GM19025 (cell line): Measurements from ENCODE around the gene UROD.
"Not testable (repeated sequence)": the region's sequence is repeated elsewhere in the genome, so short reads cannot be mapped to it uniquely, and the experiment has no call there.

Source experiments
- ATAC-seq: cut with Tn5 transposase; IDR thresholded peaks from one replicate; pipeline ENCODE4 v1.9.1; 2021; ENCODE audit warnings: mild to moderate bottlenecking, low read depth, moderate library complexity; ENCODE audit not compliant: unreplicated experiment

Gene UROD

DNA sequence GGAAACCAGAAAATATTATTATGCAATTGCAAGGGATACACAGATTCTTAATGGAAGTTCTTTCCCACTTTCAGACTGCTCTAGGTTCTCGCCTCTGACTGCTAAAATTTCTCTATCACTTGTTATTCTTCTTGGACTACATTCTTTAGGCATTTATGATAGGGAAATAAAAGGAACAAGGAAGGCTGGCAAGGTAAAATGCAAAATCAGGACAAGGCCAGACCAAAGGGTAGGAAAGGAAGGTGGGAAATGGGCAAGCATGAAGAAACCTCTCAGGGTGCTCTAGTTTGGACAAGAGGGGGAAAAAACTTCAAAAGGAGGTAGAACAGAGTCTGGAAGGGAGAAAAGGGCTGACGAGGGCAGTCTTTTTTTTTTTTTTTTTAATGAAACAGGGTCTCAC, 26.2 kb downstream of the UROD start:
- ATAC-seq, result no peak

DNA sequence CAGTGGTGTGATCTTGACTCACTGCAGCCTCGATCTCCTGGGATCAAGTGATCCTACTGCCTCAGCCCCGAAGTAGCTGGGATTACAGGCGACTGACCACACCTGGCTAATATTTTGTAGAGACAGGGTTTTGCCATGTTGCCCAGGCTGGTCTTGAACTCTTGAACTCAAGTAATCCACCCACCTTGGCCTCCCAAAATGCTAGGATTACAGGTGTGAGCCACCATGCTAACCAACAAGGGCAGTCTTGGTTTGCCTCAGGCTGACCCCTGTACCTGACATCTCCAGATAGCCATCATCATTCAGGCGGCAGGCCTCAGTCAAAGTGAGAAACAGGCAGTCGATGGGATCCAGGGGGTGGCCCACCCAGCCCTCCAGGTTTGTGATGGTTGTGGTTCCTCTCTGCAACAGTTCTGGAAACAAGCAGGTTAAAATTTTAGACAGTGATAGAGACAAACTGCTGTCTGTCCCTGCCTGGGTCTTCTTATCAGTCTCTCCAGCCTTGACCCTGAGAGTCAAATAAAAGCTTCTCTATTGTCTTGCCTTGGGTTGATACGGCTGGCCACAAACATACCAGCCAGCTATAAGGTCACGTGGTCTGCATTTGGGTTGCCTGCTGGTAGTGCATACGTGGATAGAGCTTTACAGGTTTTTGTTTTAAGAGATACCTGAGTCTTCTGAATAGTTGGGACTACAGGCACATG, 26.8 kb downstream of the UROD start:
- no peak for ATAC-seq

DNA sequence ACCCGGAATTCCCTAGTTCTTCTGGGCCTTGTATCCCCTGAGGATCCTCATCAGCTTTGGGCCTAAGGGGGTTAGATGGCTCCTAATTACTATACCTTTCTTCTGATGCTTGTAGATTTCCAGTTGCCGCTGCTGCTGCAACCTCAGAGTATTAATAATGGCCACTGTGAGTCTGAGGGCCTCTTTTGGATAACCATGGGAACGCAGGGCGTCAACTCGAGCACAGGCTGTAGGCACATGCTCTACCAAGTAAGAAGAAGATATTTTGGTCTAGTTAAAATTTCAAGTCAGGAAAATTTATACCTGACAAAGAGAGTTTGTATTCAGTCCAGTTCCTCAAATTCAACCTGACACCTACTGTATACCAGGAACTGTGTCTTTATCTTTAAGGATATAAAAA, 28.2 kb downstream of the UROD start:
- no peak for ATAC-seq

DNA sequence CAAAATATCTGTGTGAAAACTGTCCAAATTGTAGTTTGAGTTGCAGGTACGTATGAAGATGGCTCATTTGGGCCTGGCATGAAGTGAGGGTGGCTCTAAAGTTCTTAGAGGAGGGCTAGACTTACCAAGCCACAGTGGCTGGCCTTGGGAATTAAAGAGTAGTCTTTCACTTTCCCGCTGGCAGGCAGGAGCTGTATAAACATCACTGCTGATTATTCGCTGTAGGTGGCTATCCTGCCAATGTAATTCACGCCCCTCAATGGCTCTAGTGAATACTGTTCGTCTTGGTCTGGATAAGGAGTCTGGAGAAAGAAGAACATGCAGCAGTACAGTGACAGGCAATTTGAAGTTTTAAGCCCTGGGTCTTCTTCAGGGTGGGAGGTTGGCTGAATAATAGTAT, 31.0 kb downstream of the UROD start:
- ATAC-seq, result no peak

DNA sequence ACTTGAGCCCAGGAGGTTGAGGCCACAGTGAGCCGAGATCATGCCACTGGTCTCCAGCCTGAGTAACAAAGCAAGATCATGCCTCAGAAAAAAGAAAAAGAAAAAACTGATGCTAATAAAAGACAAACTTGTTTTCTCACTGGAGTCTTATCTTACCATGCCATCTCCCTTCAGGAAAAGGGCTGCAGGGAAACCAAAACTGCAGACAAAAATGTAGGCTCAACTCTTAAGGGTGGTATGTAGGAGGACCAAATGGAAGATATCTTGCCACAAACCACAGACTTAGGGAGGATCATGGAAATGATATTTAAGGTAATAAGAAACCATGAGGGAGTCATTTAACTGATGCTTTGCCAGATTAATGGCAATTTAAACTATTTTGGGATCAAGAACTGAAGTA, 32.9 kb downstream of the UROD start:
- no peak for ATAC-seq

DNA sequence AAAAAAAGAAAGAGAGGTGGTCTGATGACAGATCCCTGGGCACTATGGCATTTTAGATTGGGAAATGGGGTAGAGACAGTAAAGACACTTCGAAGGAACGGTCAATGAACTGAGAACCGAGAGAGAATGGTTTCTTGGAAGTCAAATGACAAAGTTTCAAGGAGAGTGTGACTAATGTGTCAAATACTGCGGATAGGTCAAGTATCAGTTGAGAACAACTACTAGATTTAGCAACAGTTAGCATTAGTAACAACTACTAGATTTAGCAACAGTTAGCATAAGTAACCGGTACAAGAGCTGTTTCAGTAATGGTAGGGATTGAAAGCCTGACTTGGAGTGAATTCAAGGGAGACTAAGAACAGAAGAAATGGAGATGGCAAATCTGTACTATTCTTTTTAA, 35.0 kb downstream of the UROD start:
- no peak for ATAC-seq

DNA sequence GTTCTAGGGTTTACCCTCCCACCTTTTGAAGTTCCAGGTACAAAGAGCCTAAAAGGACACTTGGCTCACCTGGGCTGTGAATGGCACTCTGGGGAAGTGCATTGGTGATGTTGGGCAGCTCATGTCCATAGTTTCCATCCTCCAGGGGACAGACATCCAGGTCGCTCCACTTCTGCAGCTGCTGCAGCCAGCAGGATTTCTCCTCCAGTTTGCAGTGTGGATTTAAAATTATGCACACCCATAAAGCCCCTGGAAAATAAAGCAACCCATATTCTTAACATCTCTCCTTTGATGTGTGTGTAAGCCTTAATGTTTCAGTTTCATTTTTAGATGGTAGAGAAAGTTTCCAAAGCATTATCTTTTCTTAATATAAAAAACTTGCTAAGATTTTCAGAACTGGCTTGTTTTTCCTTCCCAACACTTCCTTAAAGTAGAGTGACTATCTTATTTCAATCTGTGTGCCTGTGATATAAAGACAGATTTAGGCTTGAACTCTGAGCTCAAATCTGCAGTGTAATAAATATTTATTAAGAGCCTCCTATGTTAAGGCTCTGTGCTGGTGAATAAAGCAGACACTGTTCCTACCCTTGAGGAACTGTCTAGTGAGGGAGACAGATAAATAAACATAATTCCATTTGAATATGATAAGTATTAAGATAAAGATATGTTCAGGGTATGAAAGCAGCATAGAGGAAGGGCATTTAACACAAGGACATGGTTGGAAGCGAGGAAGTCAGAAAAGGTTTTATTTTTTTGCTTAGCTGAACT, 39.1 kb downstream of the UROD start:
- ATAC-seq, result no peak

DNA sequence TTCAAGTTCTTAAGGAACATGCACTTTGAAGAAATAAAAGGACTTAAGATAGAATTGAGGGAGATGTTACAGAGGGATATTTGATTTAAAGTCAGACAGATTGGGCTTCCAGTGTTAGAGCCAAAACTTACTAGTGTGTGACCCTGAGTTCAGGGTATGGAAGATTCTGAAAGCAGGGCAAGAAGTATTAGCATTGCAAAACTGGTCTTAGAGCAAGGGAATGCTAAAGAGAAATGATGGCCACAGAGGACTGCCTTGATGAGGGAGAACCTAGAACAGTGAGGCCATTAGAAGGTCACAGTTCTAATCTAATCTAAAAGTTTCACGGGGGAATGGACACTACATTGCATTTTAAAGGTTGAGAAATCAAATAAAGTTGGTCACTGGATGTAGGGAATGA, 45.5 kb downstream of the UROD start:
- no peak for ATAC-seq

DNA sequence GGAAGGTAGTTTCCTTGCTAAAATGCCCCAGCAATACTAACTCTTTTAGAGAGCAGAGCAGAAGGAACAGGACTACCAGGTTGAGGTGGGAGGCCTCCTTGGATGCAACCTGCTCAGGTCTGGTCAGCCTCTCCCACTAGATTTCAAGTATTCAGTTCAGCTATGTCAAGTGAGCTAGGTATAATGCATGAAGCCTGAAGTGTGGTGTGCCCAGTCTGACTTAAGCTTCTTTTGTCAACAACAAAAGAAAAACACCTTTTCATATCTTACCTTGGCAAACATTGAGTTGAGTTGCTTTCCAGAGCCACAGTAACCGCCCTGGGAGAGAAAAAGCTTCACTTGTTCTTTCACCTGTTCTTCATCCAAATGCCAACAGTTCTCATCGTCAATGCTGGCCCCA, 47.8 kb downstream of the UROD start:
- no peak for ATAC-seq

DNA sequence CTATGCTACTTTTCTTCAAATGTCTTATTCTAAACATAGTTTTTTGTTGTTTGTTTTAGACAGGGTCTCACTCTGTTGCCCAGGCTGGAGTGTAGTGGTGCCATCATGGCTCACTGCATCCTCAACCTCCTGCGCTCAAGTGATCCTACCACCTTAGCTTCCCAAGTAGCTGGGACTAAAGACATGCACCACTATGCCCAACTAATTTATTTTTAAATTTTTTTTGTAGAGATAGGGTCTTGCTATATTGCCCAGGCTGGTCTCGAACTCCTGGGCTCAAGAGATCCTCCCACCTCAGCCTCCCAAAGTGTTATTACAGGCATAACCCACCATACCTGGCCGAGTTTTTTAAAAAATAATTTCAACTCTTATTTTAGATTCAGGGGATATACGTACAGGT, 50.4 kb downstream of the UROD start:
- ATAC-seq, result not testable (repeated sequence)

DNA sequence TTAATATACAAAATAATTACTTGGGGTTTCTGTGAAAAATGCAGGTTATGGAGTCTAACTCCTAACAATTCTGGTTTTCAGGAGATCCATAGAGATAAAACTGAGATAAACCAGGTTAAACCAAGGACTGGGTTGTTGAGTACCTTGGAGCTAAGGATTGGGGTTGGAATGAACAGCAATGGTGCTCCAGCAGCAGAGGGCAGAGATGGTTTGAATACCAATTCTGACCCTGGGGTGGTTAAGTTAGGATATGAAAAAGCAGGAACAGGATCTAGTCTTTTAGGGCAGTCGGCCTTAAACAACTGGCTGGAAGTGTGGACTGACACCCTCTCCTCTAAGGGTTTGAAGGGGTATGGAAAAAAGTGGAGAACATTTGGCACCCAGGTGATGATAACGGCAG, 53.0 kb downstream of the UROD start:
- no peak for ATAC-seq
